DMS153 treated with DMSO at 0.1 percent for 48 hours (cell line): ENCODE measurements around the gene ZCCHC4.

Source experiments
- DNase-seq: peaks from one replicate; lab custom pipeline; 2025; ENCODE audit not compliant: unreplicated experiment; lab: John Stamatoyannopoulos, UW

The ZCCHC4 gene

DNA sequence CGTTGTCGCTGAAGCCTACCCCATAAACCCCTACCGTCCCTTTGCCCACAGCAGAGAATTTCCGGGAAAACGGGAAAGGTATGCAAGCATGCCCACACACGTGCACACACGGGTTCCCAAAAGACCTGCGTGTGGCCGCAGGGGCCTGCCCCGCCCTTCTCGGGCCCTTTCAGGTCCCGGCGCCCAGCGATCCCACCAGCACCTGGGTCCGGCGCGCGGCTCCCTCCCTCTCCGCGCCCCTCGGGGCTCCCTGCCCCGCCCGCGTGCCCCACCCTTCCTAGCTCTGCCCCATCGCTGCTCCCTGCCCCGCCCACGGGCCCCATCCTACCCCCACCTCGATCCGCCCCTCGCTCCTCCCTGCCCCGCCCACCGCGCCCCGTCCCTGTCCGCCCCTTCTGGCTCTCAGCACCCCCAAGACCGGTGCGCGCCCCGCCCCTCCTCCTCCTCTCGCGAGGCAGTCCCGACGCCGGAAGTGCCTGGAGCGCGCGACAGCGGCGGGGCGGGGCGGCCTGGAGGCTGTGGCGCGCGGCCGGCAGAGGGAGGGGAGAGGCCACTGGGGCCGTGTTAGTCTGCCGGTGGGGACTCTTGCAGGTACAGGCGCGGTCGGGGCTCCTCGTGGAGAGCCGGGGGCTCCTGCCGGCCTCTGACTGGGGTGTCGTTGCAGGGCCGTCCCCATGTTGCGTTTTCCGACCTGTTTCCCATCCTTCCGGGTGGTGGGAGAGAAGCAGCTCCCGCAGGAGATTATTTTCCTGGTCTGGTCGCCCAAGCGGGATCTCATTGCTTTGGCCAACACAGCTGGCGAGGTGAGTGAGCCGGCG, 64.4 kb downstream of the ZCCHC4 start, which contains the start of gene ANAPC4:
TSS of gene ANAPC4 (plus strand) at position 510 of the 818 bp plus-strand sequence. CDS start at position 675, 165 bp downstream.
- DNase-seq: no peak

DNA sequence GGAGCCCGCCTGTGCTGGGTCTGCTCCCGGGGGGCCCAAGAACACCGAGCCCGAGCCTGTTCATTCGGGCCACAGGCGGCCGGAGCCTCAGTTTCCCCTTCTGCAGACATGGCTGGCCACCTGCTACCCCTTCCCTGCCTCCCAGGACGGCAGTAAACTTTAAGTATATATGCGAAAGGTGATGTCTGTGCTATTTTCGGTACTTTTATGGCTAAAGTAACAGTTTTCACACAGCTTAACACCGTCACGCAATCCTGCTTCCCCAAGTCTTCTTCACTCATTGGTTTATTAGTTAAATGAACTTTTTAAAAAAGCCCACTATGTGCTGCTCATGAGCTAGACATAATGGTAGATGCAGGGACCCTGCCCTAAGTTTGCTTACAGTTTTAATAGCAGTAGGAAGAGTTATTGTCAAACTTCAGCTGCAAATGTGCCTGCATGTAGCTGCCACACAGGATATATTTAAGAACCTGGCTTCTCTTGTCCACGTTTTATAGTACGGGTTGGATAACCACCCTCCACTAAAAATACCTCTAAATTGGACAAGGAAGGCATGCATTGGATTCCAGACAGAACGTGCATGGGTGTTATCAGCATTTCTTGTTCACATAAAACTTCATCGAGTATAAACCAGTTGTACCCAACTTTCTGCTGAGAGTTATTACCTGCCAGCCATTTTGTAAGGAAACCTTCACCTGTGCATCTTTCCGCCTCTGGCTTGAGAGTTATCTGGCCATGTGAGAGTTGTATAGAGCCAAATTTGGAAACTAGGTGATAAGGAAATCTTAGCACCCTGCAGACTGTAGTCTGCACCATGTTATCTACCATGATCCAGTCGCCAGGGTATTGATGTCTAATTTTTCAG, 65.2 kb downstream of the ZCCHC4 start:
- DNase-seq: no peak

DNA sequence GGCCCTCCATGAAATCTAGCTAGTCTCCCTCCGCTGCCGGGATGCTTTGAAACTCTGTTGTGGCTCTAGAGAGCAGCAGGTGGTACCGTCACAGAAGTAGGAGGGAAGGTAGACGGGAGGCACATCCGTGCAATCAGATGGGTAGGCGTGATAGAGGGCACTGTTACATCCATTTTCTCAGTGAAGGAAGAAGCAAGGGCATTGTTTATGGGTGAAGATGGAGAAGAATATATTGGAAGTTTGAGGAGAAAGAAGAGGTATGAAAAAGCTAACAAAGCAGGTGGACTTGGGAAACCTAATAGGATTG, 65.8 kb downstream of the ZCCHC4 start:
- DNase-seq: no peak

DNA sequence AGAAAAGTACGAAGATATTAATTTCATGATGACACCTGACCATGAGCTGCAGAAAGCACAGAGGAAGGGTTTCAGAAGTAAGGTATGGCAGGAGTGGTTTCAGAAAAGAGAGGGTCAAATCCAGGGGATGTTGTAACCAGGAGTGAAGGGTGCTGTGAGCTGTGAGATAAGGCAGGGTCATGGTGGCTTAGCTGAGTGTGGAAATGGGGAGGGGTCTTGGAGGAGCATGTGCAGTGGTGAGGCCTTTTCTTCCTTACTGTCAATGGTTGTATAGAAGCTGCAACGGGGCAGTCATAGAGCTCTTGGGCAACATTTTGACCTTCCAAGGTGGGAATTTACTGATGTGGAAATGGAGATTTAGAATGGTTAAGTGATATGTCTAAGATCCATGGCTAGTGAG, 67.0 kb downstream of the ZCCHC4 start:
- no peak for DNase-seq

DNA sequence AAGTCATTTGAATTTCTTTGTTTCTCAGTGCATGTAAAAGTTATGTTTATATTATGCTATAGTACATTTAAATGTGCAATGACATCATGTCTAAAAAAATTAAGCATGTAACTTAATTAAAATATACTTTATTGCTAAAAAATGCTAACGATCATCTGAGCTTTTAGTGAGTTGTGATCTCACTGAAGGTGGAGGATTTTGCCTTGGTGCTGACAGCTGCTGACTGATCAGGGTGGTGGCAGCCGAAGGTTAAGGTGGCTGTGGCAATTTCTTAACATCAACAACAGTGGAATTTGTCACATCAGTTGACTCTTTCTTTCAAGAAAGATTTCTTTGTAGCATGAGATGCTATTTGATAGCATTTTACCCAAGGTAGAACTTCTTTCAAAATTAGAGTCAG, 71.1 kb downstream of the ZCCHC4 start:
- DNase-seq: no peak

DNA sequence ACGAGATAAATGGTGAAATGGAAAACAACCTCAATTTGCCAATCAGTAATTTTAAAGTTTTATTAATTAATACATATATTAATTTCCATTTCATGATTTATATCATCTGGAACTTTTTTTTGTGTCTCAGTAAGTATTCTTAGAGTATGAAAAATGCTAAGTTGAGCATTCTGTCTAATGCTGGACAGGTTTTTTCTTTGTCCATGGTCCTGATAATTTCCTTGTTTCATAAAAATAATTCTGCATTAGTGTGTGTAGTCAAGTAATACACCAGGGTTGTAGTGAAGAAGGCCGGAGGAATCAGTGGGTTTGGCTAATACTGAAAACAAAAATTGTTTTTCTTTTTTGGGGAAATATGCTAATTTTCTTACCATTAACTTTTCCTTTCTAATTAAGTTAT, 74.4 kb downstream of the ZCCHC4 start:
- DNase-seq: no peak

DNA sequence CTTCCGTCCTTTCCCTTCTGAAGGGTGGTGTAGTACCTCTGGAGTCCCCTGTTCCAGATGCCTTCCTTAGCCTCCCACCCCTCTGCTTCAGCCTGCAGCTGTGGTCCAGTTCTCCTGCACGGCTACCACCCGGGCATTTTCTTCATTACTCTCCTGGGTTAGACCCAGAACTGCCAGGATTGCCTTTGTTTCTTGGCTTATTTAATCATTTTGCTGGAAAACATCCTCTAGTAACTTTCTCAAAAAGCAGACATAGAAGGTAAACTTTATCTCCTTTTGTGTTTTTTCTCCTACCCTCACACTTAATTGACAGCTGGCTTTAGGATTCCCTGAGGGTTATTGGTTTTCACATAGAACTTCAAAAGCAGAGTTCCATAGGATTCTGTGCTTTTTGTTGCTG, 84.7 kb downstream of the ZCCHC4 start:
- no peak for DNase-seq

DNA sequence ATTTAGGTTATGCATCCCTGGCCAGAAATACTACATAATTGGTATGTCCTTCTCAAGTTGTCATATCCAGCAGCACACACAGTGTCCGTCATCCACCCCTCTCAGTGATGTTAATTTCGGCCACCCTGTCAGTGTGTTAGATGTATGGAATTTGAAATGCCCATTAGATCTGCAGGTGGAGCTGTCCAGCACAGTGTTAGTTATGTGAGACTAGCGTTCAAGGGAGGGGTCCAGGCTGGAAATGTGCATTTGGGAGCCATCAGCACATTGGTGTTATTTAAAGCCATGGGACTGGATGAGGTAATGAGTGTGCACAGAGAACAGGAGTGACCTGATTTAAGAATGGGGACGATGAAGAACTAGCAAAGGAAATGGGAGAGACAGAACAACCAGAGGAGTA, 86.9 kb downstream of the ZCCHC4 start:
- DNase-seq: no peak

DNA sequence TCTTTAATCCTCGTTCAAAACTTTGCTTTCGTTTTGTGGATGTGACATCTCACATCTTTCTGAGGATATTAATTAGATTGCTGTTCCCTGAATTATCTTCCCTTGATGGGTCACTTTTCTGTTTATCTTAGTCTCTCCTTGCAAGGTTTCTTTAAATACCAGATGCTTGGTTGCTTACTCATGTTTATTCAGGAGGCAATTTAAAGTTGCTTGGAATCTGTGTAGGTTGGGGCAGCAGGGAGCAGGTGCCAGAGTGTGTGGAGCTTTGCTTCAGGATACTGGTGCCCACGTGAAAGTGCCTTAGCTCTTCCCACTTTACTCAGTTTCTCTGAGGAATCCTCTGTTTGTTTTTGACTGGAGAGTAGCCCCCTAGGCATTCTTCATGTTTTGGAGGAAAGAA, 88.5 kb downstream of the ZCCHC4 start:
- no peak for DNase-seq

DNA sequence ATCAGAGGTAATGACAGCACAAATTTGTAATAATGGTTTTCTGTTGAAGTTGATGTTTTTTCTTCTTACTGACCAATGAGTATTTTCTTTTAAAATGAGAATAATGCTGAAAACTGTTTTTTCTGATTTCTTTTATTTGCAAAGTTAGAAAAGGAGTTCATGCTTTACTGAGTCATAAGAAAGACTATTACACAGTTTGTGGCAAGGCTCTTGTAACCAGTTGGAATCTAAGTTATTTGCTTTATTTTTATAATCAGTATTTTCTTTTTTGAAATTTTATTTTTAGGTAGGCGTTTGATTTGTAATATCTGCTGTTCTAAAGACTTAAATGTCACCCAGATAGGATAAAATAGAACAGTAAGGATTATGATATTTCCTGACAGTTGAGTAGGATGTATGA, 89.9 kb downstream of the ZCCHC4 start:
- no peak for DNase-seq

DNA sequence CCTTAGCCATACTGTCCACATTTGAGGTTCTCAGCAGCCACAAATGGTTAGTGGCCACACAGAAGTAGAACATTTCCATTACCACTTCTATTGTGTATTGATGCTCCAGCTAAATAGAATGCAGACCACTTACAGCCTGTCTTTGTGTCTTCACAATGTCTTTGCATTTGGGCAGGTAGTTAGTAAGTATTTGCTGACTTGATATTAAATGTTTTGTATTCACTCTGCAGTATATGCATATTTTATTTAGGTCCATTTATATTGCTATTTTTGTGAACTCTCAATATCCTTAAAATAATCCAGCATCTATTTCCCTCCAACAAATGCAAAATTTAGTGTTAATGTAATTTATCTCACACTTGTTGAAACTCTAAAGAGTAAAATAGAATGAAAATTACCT, 91.1 kb downstream of the ZCCHC4 start:
- no peak for DNase-seq

DNA sequence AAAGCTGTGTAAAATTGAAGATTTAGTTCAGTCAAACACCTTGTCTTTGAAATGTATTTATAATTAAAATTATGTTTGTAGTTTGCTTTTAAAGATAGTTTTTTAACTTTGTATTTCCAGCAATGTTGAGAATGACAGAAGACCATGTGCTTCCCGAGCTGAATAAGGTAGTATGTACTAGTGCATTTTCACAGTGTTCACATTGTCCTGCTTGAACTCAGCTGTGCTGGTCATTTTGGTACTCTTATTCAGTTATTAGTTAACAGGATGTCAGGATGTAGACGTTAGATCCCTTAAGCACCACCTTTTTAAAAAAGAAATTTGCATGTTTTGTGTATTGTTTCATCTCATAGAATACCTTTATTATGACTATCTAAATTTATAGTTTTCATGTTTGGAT, 92.9 kb downstream of the ZCCHC4 start:
- DNase-seq: no peak

DNA sequence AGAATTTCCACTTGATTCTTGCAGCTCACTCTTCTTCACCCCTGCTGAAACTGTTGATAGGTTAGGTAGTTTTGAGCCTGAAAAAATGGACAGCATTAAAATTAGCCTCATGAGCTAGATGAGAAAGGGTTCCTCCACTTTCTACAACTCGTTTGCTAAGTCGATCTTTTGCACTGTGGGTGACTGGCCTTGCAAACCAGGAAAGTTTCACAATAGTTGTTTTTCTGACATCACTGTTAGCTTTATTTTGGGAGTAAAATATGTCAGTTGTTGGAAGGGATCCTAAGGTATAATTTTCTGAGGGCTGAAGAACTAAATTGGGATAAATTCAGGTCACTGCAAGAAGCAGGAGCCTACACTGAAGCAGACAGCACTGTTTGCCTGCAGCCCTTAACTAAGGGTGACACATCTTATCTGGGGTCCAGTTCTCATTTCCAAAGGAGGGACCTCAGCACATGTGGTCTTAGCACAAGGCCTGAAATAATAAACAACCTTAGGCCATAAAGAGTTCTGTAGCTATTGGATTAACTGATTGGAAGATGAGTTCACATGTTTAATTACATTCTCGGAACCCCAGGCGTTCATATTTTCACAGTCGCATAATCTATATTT, 93.6 kb downstream of the ZCCHC4 start:
- no peak for DNase-seq

DNA sequence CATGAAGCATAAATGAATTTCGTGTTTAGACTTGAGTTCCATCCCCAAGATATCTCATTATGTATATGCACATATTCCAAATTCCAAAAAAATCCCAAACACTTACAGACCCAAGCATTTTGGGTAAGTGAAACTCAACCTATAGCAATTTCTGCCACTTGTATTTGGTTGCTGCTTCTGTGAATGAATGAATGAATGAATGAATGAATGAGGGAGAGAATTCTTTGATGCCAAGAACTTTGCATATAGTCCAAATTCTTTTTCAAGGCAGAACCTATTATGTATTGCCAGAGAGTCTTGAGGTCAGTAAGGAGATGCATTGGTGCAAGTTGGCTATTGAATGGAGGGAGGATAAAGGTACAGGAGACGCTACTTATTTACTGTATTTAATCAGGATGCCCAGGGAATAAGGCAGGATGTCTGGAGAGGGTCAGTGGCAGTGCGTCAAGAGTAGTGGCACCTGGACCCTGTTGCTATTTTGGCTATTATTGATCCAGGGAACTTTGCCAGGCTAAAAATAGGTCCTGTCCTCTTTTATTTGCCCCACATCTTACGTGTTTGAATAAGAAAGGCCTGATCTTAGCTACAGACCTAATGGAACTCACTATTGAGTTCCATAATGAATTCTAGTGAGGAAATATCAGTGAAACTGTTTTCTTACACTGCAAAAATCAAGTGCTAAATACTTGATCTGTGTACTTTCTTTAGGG, 98.4 kb downstream of the ZCCHC4 start:
- DNase-seq: no peak

DNA sequence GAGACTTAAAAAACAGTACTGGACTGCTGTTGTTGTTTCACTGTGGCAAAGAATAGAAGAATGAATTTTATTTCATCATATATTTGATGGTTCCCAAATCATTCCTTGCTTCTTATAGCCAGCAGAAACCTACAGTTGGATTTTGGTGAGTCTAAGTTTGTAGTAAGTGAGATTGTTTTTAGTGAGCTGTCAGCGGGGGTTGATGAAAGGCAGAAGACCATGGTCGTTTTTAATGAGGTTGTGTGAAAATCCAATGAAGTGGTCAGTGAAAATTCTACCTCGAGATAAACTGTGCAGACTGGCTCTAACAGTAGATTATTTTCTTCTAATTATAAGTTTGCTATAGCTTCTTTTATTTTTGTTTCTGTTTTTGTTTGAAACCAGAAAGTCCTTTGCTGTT, 100.7 kb downstream of the ZCCHC4 start:
- no peak for DNase-seq

DNA sequence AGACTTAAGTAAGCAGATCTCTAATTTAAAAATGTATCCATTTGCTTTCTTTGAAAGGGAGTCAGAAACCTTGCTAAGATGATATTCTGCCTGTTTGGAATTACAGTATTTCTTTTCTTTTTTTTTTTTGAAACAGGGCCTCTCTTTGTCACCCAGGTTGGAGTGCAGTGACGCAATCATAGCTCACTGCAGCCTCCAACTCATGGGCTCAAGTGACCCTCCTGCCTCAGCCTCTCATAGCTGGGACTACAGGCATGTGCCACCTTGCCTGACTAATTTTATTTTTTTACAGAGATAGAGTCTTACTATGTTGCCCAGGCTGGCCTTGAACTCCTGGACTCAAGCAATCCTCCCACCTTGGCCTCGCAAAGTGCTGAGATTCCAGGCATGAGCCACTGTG, 104.4 kb downstream of the ZCCHC4 start:
- no peak for DNase-seq
